Sigmoid colon (tissue), 7 donors: ENCODE results near the gene CTNNA1. TPM values are rescaled to one million over a fixed set of nuclear protein-coding genes. Genes with fewer than 3 reads are reported as not detected.

Experiments used
- DNase-seq: peaks from one replicate; pipeline ENCODE4 v3.0.0-alpha.2; 2019
- H3K27ac ChIP-seq, 4 donors: fragments of 200-600 bp; sonication (generic); one replicate each; pipeline ENCODE4 v1.5.1; 2016 to 2019; ENCODE audit warnings: mild to moderate bottlenecking in 1 of 4
- H3K27me3 ChIP-seq, 3 donors: fragments of 200-600 bp; sonication (generic); one replicate each; pipeline ENCODE4 v1.5.1; 2019; ENCODE audit warnings: mild to moderate bottlenecking in 1 of 3
- H3K36me3 ChIP-seq, 4 donors: fragments of 200-600 bp; sonication (generic); one replicate each; pipeline ENCODE4 v1.5.1; 2016 to 2019
- H3K4me1 ChIP-seq, 4 donors: fragments of 200-600 bp; sonication (generic); one replicate each; pipeline ENCODE4 v1.5.1; 2017 to 2019
- H3K4me3 ChIP-seq, 4 donors: fragments of 200-600 bp; sonication (generic); one replicate each; pipeline ENCODE4 v1.5.1; 2017 to 2019; ENCODE audit warnings: mild to moderate bottlenecking in 2 of 4, moderate library complexity in 1 of 4
- H3K9me3 ChIP-seq, 4 donors: fragments of 200-600 bp in 3 of 4; sonication (generic) in 3 of 4; one replicate each; pipeline versions ENCODE4 v1.5.1 to v1.6.1; 2013 to 2019
- CTCF ChIP-seq, 4 experiments: fragments of 450-650 bp in 3 of 4; fragments of 200-600 bp in 1 of 4; IDR thresholded peaks; one replicate each; pipeline ENCODE4 v1.5.1; 2016 to 2019; ENCODE audit warnings: antibody characterized with exemption in 4 of 4, mild to moderate bottlenecking in 3 of 4, moderate library complexity in 2 of 4
- EP300 ChIP-seq, 4 donors: sonication (generic); formaldehyde crosslinking; IDR thresholded peaks; one replicate each; pipeline ENCODE4 v1.6.1; 2017; ENCODE audit warnings: antibody characterized with exemption in 4 of 4
- POLR2A ChIP-seq, 2 donors: fragments of 450-650 bp; IDR thresholded peaks; one replicate each; pipeline ENCODE4 v1.6.1; 2016; ENCODE audit warnings: antibody characterized with exemption in 2 of 2, mild to moderate bottlenecking in 2 of 2, moderate library complexity in 2 of 2
- POLR2AphosphoS5 ChIP-seq, 4 donors: sonication (generic); formaldehyde crosslinking; IDR thresholded peaks; one replicate each; pipeline ENCODE4 v1.6.1; 2017; ENCODE audit warnings: antibody characterized with exemption in 4 of 4
- WGBS, 2 donors: extraction: QIAGEN DNeasy Blood & Tissue Kit; methylation state at CpG; one replicate each; pipeline ENCODE4 v1.1.7; 2013; 5-methylcytosine and 5-hydroxymethylcytosine counted together
- intact Hi-C: fragments of 100-400 bp; cut with DNase I; formaldehyde crosslinking; loops from one replicate; pipeline ENCODE4 v1.15.1; 2023
- polyA plus RNA-seq, 3 donors: library from polyadenylated mRNA; stranded (reverse); fragments of 200-250 nt; gene quantifications; one replicate each; pipeline ENCODE4 v1.2.3, GENCODE V29; 2013
- total RNA-seq, 4 donors: library from RNA; depleted of rRNA; stranded (reverse); fragments of >200 nt; gene quantifications; one replicate each; pipeline ENCODE4 v1.1.0, GENCODE V29; 2016
- donor health status: healthy with polysubstance abuse.
- donor health status: Bipolar disorder and iron deficiency.
- donor health status: healthy.

CTNNA1 gene
- total and polyA plus RNA-seq, 7 donors: 163 to 256 (median 188) TPM

DNA sequence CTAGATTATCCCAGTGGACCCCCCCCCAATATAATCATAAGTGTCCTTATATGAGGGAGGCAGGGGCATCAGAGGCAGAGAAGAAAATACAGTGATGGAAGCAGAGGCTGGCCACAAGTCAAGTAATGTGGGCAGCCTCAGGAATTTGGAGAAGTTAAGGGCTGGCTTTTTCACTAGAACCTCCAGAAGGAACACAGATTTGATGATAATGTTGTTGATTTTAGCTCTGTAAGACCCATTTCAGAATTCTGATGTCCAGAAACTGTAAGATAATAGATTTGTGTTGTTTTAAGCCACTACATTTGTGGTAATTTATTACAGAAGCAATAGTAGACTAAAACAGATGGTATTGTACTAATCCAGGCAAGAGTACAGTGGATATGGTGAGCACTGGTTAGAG, 158.2 kb downstream of the CTNNA1 start:
- Histone ChIP-seq H3K36me3 (peaks cover 0 to 23% (median 0%) of the 10 kb centered on the region in 4 donors), H3K4me3 (no peak overlapping the region), H3K27ac (no peak overlapping the region), H3K4me1 (no peaks in the 10 kb centered on the region), H3K9me3 (no peaks in the 10 kb centered on the region), H3K27me3 (no peaks in the 10 kb centered on the region)
- TF ChIP-seq POLR2A (IDR thresholded peaks at IDR 0.05) (no peak), POLR2AphosphoS5 (IDR thresholded peaks at IDR 0.05) (no peak), CTCF (IDR thresholded peaks at IDR 0.05) (no peak), EP300 (IDR thresholded peaks at IDR 0.05) (no peak)
- no peak for DNase-seq
- intact Hi-C loops: no loop called here

- Histone ChIP-seq H3K9me3 (no peaks in the 10 kb centered on the region), H3K4me1 (no peaks in the 10 kb centered on the region), H3K36me3 (peaks cover 0 to 21% (median 0%) of the 10 kb centered on the region in 4 donors), H3K27me3 (no peaks in the 10 kb centered on the region), H3K27ac (no peak overlapping the region), H3K4me3 (no peak overlapping the region)
- intact Hi-C loops: no loop called here
- TF ChIP-seq POLR2A (IDR thresholded peaks at IDR 0.05) (no peak), CTCF (IDR thresholded peaks at IDR 0.05) (no peak), POLR2AphosphoS5 (IDR thresholded peaks at IDR 0.05) (no peak), EP300 (IDR thresholded peaks at IDR 0.05) (no peak)
- 84 to 95% methylated on average over 4 of the region's 4 CpGs for WGBS, 2 donors
- no peak for DNase-seq
Observed at GRCh38 chr5:138912093-138912492, 158.9 kb downstream of the CTNNA1 start.

- DNase-seq: no peak
- Histone ChIP-seq H3K4me1 (no peaks in the 10 kb centered on the region), H3K36me3 (peaks cover 0 to 35% (median 0%) of the 10 kb centered on the region in 4 donors), H3K9me3 (no peaks in the 10 kb centered on the region), H3K27me3 (no peaks in the 10 kb centered on the region), H3K27ac (no peak overlapping the region), H3K4me3 (no peak overlapping the region)
- WGBS, 2 donors: 95 to 98% methylated on average over 3 of the region's 3 CpGs
- TF ChIP-seq CTCF (IDR thresholded peaks at IDR 0.05): no peak
- no peak for TF ChIP-seq EP300 (IDR thresholded peaks at IDR 0.05)
- no peak for TF ChIP-seq POLR2A (IDR thresholded peaks at IDR 0.05)
- TF ChIP-seq POLR2AphosphoS5 (IDR thresholded peaks at IDR 0.05): no peak
- intact Hi-C loops: no loop called here
Observed at GRCh38 chr5:138913773-138914172, 160.5 kb downstream of the CTNNA1 start.

DNA sequence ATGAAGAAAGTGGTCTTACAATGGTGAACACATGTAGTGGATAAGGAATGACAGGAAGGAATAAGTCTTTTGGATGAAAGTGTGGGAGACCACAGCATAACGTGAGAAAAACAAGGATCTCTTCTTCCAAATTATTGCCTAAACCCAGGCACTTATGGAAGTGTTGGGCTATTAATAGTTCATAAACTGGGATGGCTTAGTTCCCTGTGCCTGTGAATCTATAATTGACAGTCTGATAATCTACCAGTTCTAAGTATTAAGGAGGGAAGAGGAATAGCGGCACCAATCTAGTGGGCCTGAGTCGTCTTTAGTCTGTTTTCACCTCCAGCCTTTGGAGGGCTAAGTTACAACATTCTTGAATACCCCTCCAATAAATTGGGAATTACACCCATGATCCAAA, 161.1 kb downstream of the CTNNA1 start:
- H3K4me3 ChIP-seq: no peak overlapping the region
- H3K4me1 ChIP-seq: no peaks in the 10 kb centered on the region
- 96% methylated on average over 3 of the region's 3 CpGs for WGBS, 2 donors
- peaks cover 0 to 39% (median 0%) of the 10 kb centered on the region in 4 donors for H3K36me3 ChIP-seq
- no peaks in the 10 kb centered on the region for H3K9me3 ChIP-seq
- no peaks in the 10 kb centered on the region for H3K27me3 ChIP-seq
- intact Hi-C loops: no loop called here
- no peak for DNase-seq
- TF ChIP-seq CTCF (IDR thresholded peaks at IDR 0.05) (no peak), EP300 (IDR thresholded peaks at IDR 0.05) (no peak), POLR2AphosphoS5 (IDR thresholded peaks at IDR 0.05) (no peak), POLR2A (IDR thresholded peaks at IDR 0.05) (no peak)
- H3K27ac ChIP-seq: no peak overlapping the region

GRCh38 chr5:138918686-138919085, 165.5 kb downstream of the CTNNA1 start:
- H3K4me1 ChIP-seq: no peaks in the 10 kb centered on the region
- intact Hi-C loops: no loop called here
- no peaks in the 10 kb centered on the region for H3K27me3 ChIP-seq
- H3K27ac ChIP-seq: no peak overlapping the region
- H3K36me3 ChIP-seq: peaks cover 0 to 20% (median 0%) of the 10 kb centered on the region in 4 donors
- H3K9me3 ChIP-seq: no peaks in the 10 kb centered on the region
- no peak for DNase-seq
- 75 to 91% methylated on average over 4 of the region's 4 CpGs for WGBS, 2 donors
- no peak for TF ChIP-seq EP300 (IDR thresholded peaks at IDR 0.05)
- TF ChIP-seq CTCF (IDR thresholded peaks at IDR 0.05): no peak
- TF ChIP-seq POLR2AphosphoS5 (IDR thresholded peaks at IDR 0.05): no peak
- no peak overlapping the region for H3K4me3 ChIP-seq
